Caco-2 (cell line): ENCODE data around the gene KLF7. TPM values are rescaled to one million over a fixed set of nuclear protein-coding genes. Genes with fewer than 3 reads are reported as not detected.

ENCODE experiments used
- BruUV-seq: library from RNA; stranded (reverse); fragments of 400-500 nt; replicated peaks from 2 replicates; lab custom pipeline; 2021; lab: Mats Ljungman, UMichigan
- CTCF ChIA-PET: fragments of 300-600 bp; sonication (Branson Sonifier 250); formaldehyde crosslinking; loops from one replicate; lab custom pipeline; 2022; ENCODE audit warnings: antibody characterized with exemption; lab: Charles Lee
- POLR2A ChIA-PET: fragments of 300-600 bp; sonication (Branson Sonifier 250); formaldehyde crosslinking; loops from one replicate; lab custom pipeline; 2022; ENCODE audit warnings: antibody characterized with exemption; lab: Charles Lee
- DNase-seq, 2 experiments: peaks; one replicate each; pipeline versions ENCODE4 v3.0.0 to v3.0.0-alpha.2; 2020 to 2022
- H3K27me3 ChIP-seq: replicated peaks from 2 replicates; pipeline ENCODE4 v1.6.0; 2011; ENCODE audit warnings: low read length; ENCODE audit not compliant: control insufficient read depth, insufficient read depth
- H3K36me3 ChIP-seq: 2 replicates; pipeline ENCODE4 v1.5.1; 2011; ENCODE audit warnings: low read length; ENCODE audit not compliant: control insufficient read depth, insufficient read depth
- H3K4me1 ChIP-seq: fragments of 250-450 bp; sonication (Bioruptor Pico); 2 replicates; pipeline ENCODE4 v1.5.1; 2020; ENCODE audit warnings: mild to moderate bottlenecking
- H3K4me3 ChIP-seq: 2 replicates; pipeline ENCODE4 v1.5.1; 2011; ENCODE audit warnings: low read depth, mild to moderate bottlenecking, control low read depth, low read length
- H3K9me3 ChIP-seq: fragments of 250-450 bp; sonication (Bioruptor Pico); 2 replicates; pipeline ENCODE4 v1.5.1; 2020; ENCODE audit warnings: mild to moderate bottlenecking, moderate library complexity
- H3K27ac Mint-ChIP-seq: one replicate; pipeline ENCODE4 v1.8.0; 2022; ENCODE audit warnings: mixed read lengths; ENCODE audit not compliant: unreplicated experiment
- H3K27me3 Mint-ChIP-seq: one replicate; pipeline ENCODE4 v1.8.0; 2022; ENCODE audit warnings: mixed read lengths; ENCODE audit not compliant: insufficient read depth, unreplicated experiment
- H3K36me3 Mint-ChIP-seq: one replicate; pipeline ENCODE4 v1.8.0; 2022; ENCODE audit warnings: mild to moderate bottlenecking, mixed read lengths; ENCODE audit not compliant: insufficient read depth, unreplicated experiment
- H3K4me1 Mint-ChIP-seq: one replicate; pipeline ENCODE4 v1.8.0; 2022; ENCODE audit warnings: low read depth, mixed read lengths; ENCODE audit not compliant: unreplicated experiment
- H3K4me3 Mint-ChIP-seq: one replicate; pipeline ENCODE4 v1.8.0; 2022; ENCODE audit warnings: mild to moderate bottlenecking, moderate library complexity, mixed read lengths; ENCODE audit not compliant: unreplicated experiment
- H3K9me3 Mint-ChIP-seq: one replicate; pipeline ENCODE4 v1.8.0; 2022; ENCODE audit warnings: mixed read lengths; ENCODE audit not compliant: unreplicated experiment
- intact Hi-C: fragments of 100-400 bp; cut with micrococcal nuclease; formaldehyde crosslinking; loops from one replicate; pipeline ENCODE4 v1.10.0; 2022; ENCODE audit not compliant: unreplicated experiment
- total RNA-seq: library from RNA; stranded (reverse); gene quantifications from 2 replicates; pipeline ENCODE4 v1.2.3, GENCODE V29; 2022
- TF ChIP-seq, protein P1 (sequence below), 2 experiments: fragments of 200-600 bp in 1 of 2; IDR thresholded peaks; 1 replicate in 1 of 2; 2 replicates in 1 of 2; pipeline versions ENCODE4 v1.5.1 to v1.8.0; 2011 to 2022; ENCODE audit warnings: antibody characterized with exemption in 1 of 2, control low read depth in 1 of 2, inconsistent platforms in 1 of 2, low read depth in 1 of 2, low read length in 1 of 2, mild to moderate bottlenecking in 1 of 2, moderate library complexity in 1 of 2; ENCODE audit not compliant: insufficient read depth in 1 of 2, severe bottlenecking in 1 of 2, unreplicated experiment in 1 of 2

Gene KLF7
- total RNA-seq, 1 experiment from 2014 or later: 0.36 TPM

DNA sequence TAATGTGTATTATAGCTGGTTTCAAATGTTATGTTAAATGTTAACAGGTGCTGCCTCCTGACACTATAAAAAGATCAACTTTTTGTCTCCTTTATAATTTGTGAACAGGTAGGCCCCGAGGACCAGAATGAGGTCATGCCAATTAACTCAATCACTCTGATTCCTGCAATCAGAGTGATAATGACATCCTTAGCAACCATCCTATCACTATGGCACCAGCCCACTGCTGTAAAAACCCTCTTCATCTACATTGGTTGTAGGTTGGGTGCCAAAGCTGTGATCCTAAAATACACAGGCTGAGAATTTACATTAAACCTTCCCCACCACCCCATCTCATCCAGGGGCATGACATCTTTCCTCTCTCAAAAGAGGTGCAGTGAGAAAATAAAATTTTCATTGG, 122.9 kb downstream of the KLF7 start:
- no peak overlapping the region for H3K4me3 Mint-ChIP-seq
- intact Hi-C loops: no loop called here
- no peak for DNase-seq
- H3K4me1 Mint-ChIP-seq: no peaks in the 10 kb centered on the region
- TF ChIP-seq, protein P1, sequence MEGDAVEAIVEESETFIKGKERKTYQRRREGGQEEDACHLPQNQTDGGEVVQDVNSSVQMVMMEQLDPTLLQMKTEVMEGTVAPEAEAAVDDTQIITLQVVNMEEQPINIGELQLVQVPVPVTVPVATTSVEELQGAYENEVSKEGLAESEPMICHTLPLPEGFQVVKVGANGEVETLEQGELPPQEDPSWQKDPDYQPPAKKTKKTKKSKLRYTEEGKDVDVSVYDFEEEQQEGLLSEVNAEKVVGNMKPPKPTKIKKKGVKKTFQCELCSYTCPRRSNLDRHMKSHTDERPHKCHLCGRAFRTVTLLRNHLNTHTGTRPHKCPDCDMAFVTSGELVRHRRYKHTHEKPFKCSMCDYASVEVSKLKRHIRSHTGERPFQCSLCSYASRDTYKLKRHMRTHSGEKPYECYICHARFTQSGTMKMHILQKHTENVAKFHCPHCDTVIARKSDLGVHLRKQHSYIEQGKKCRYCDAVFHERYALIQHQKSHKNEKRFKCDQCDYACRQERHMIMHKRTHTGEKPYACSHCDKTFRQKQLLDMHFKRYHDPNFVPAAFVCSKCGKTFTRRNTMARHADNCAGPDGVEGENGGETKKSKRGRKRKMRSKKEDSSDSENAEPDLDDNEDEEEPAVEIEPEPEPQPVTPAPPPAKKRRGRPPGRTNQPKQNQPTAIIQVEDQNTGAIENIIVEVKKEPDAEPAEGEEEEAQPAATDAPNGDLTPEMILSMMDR (IDR thresholded peaks at IDR 0.05; ENCODE audit: insufficient read depth in 1 of 2, low read depth in 1 of 2, low read length in 1 of 2, severe bottlenecking in 1 of 2, unreplicated experiment in 1 of 2): no peak
- peaks cover 9% of the 10 kb centered on the region for H3K9me3 Mint-ChIP-seq
- peaks cover 15% of the 10 kb centered on the region for H3K27me3 Mint-ChIP-seq
- H3K27me3 ChIP-seq: no peaks in the 10 kb centered on the region
- H3K4me1 ChIP-seq: no peaks in the 10 kb centered on the region
- BruUV-seq: no TSS peak
- H3K36me3 Mint-ChIP-seq: no peaks in the 10 kb centered on the region
- POLR2A ChIA-PET: no interaction called here
- no peaks in the 10 kb centered on the region for H3K36me3 ChIP-seq
- no peak overlapping the region for H3K27ac Mint-ChIP-seq
- H3K9me3 ChIP-seq: no peaks in the 10 kb centered on the region
- CTCF ChIA-PET: no interaction called here
- H3K4me3 ChIP-seq: no peak overlapping the region

DNA sequence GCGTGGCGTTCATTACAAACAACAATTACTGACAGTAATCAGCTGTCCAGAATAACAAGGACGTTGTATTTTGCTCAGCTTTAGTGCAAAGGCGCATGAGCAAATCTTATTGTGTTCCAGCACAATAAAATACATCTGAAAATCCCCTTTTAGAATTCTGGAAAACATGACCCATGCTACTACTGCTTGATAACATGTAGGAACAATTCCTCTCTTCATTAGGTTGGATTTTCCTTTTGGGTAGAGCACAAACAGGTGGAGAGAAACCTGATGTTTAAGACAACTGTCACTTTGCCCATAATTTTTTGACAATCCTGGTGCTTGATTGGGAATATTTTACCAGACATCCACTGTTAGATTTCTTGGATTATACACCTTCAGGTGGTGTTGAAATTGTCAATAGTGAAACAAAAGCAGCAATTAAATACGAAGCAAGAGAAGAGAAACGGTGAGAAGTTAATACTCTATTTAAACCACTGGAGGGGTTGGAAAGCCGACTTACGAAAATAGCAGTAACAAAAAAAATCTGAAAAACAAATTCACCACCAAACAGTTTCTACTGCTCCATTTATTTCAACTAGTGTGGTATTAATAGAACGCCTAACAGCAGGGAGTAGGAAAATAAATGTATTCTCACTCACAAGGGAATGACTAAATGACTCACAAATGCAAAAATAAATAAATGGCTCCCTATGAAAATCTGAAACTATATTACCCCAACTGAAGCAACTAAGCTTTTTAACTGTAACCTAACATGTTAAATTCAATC, 123.8 kb downstream of the KLF7 start:
- no peak overlapping the region for H3K27ac Mint-ChIP-seq
- no peak overlapping the region for H3K4me3 Mint-ChIP-seq
- no peaks in the 10 kb centered on the region for H3K4me1 ChIP-seq
- ChIA-PET POLR2A (no interaction called here), CTCF (no interaction called here)
- H3K27me3 ChIP-seq: no peaks in the 10 kb centered on the region
- TF ChIP-seq, protein P1 (IDR thresholded peaks at IDR 0.05; ENCODE audit: insufficient read depth in 1 of 2, low read depth in 1 of 2, low read length in 1 of 2, severe bottlenecking in 1 of 2, unreplicated experiment in 1 of 2): no peak
- intact Hi-C loops: no loop called here
- peaks cover 9% of the 10 kb centered on the region for H3K9me3 Mint-ChIP-seq
- no peaks in the 10 kb centered on the region for H3K9me3 ChIP-seq
- BruUV-seq: no TSS peak
- H3K36me3 Mint-ChIP-seq: no peaks in the 10 kb centered on the region
- no peaks in the 10 kb centered on the region for H3K36me3 ChIP-seq
- no peak for DNase-seq
- no peak overlapping the region for H3K4me3 ChIP-seq
- H3K4me1 Mint-ChIP-seq: no peaks in the 10 kb centered on the region
- peaks cover 18% of the 10 kb centered on the region for H3K27me3 Mint-ChIP-seq

DNA sequence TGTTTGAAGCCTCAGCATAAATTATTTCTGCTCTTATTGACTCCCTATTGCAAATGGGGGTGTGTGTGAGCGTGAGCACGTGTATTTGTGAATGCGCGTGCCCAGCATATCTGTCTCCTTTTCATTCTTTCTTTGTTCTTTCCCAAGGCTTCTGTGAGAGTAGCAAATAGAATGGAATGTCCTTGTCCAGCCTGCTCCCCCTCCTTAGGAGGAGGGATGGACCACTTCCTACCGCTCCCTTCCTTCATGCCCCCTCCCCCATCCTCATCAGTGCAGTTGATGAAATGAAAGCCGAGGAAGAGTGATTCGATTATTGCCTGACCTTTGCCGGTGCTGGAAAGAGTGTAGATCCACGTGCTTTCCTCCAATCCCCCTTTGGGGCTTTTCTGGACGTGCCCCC, 124.5 kb downstream of the KLF7 start:
- intact Hi-C loops: no loop called here
- CTCF ChIA-PET: no interaction called here
- no peaks in the 10 kb centered on the region for H3K27me3 ChIP-seq
- Mint-ChIP-seq H3K4me1 (no peaks in the 10 kb centered on the region), H3K27ac (no peak overlapping the region), H3K36me3 (no peaks in the 10 kb centered on the region), H3K4me3 (no peak overlapping the region), H3K9me3 (peaks cover 8% of the 10 kb centered on the region), H3K27me3 (peaks cover 21% of the 10 kb centered on the region)
- POLR2A ChIA-PET: no interaction called here
- no peak overlapping the region for H3K4me3 ChIP-seq
- H3K36me3 ChIP-seq: no peaks in the 10 kb centered on the region
- DNase-seq: no peak
- BruUV-seq: no TSS peak
- TF ChIP-seq, protein P1 (IDR thresholded peaks at IDR 0.05; ENCODE audit: insufficient read depth in 1 of 2, low read depth in 1 of 2, low read length in 1 of 2, severe bottlenecking in 1 of 2, unreplicated experiment in 1 of 2): no peak
- H3K4me1 ChIP-seq: no peaks in the 10 kb centered on the region
- H3K9me3 ChIP-seq: no peaks in the 10 kb centered on the region
